COLO668 (cell line): ENCODE results near the gene NAPG.
A peak's percentile ranks its signal among the peaks of the same experiment; 100 is the strongest.
"Not testable (repeated sequence)": the region's sequence is repeated elsewhere in the genome, so short reads cannot be mapped to it uniquely, and the experiment has no call there.

Experiments used
- DNase-seq: peaks from one replicate; lab custom pipeline; 2025; ENCODE audit not compliant: unreplicated experiment; lab: John Stamatoyannopoulos, UW

Gene NAPG

GRCh38 chr18:10544093-10544748, 18.4 kb downstream of the NAPG start:
- no peak for DNase-seq

GRCh38 chr18:10546557-10547300, 20.9 kb downstream of the NAPG start:
- DNase-seq = no peak

GRCh38 chr18:10552226-10552625, 26.4 kb downstream of the NAPG start:
- no peak for DNase-seq

- not testable (repeated sequence) for DNase-seq
These were observed 30.4 kb downstream of the NAPG start for GRCh38 chr18:10556251-10556650.

- DNase-seq = no peak
These were observed 31.4 kb downstream of the NAPG start for GRCh38 chr18:10557085-10557677.

GRCh38 chr18:10558243-10558966, 32.6 kb downstream of the NAPG start:
- no peak for DNase-seq

- no peak for DNase-seq
These were observed 33.1 kb downstream of the NAPG start for GRCh38 chr18:10558967-10559298.

- DNase-seq = no peak
These were observed 34.0 kb downstream of the NAPG start for GRCh38 chr18:10559553-10560451.

GRCh38 chr18:10560452-10561045, 34.7 kb downstream of the NAPG start:
- DNase-seq = peak; percentile 77

- no peak for DNase-seq
These were observed 36.9 kb downstream of the NAPG start for GRCh38 chr18:10562773-10563160.

GRCh38 chr18:10563886-10564285, 38.1 kb downstream of the NAPG start:
- no peak for DNase-seq

- no peak for DNase-seq
These were observed 39.3 kb downstream of the NAPG start for GRCh38 chr18:10564975-10565773.

- no peak for DNase-seq
These were observed 40.0 kb downstream of the NAPG start for GRCh38 chr18:10565835-10566234.

GRCh38 chr18:10566390-10566789, 40.6 kb downstream of the NAPG start:
- no peak for DNase-seq

- not testable (repeated sequence) for DNase-seq
These were observed 44.1 kb downstream of the NAPG start for GRCh38 chr18:10569941-10570340.

GRCh38 chr18:10570622-10571021, 44.8 kb downstream of the NAPG start:
- no peak for DNase-seq

- no peak for DNase-seq
These were observed 45.7 kb downstream of the NAPG start for GRCh38 chr18:10571537-10571936.

- DNase-seq = not testable (repeated sequence)
These were observed 47.4 kb downstream of the NAPG start for GRCh38 chr18:10573261-10573660.

GRCh38 chr18:10574412-10574811, 48.6 kb downstream of the NAPG start:
- DNase-seq = not testable (repeated sequence)
